SK-N-SH treated with all-trans-retinoic acid at 6 μM for 48 hours (cell line): Measurements from ENCODE around the gene YEATS2.

Experiments
- ATAC-seq: fragments of 200-7000 bp; cut with Tn5 transposase; 3 replicates; pipeline ENCODE4 v1.9.1; 2020; ENCODE audit warnings: mild to moderate bottlenecking, moderate library complexity
- ARNTL ChIP-seq: fragments of 450-650 bp; formaldehyde crosslinking; IDR thresholded peaks from 2 replicates; pipeline ENCODE4 v1.5.0; 2020; ENCODE audit warnings: low read depth, mild to moderate bottlenecking, moderate library complexity, borderline replicate concordance
- BACH2 ChIP-seq: fragments of 250-450 bp; sonication (Bioruptor Pico); IDR thresholded peaks from 2 replicates; pipeline ENCODE4 v1.9.0; 2021; ENCODE audit warnings: mild to moderate bottlenecking, borderline replicate concordance
- CSDC2 ChIP-seq: fragments of 250-450 bp; sonication (Bioruptor Pico); IDR thresholded peaks from 2 replicates; pipeline ENCODE4 v1.5.0; 2020; ENCODE audit warnings: mild to moderate bottlenecking, moderate library complexity
- CSRNP3 ChIP-seq: fragments of 250-450 bp; sonication (Bioruptor Pico); IDR thresholded peaks from 2 replicates; pipeline ENCODE4 v1.5.1; 2021; ENCODE audit warnings: mild to moderate bottlenecking, moderate library complexity
- ESRRG ChIP-seq: fragments of 250-450 bp; sonication (Bioruptor Pico); IDR thresholded peaks from 2 replicates; pipeline ENCODE4 v1.6.1; 2021; ENCODE audit warnings: mild to moderate bottlenecking
- GLIS3 ChIP-seq: fragments of 250-450 bp; sonication (Bioruptor Pico); IDR thresholded peaks from 2 replicates; pipeline ENCODE4 v1.5.0; 2020; ENCODE audit warnings: mild to moderate bottlenecking, moderate library complexity
- ISL1 ChIP-seq: fragments of 250-450 bp; sonication (Bioruptor Pico); IDR thresholded peaks from 2 replicates; pipeline ENCODE4 v2.1.2; 2022; ENCODE audit warnings: mild to moderate bottlenecking, moderate library complexity
- PATZ1 ChIP-seq: fragments of 250-450 bp; sonication (Bioruptor Pico); IDR thresholded peaks from 2 replicates; pipeline ENCODE4 v1.8.0; 2020; ENCODE audit warnings: mild to moderate bottlenecking, moderate library complexity, borderline replicate concordance
- POU6F1 ChIP-seq: fragments of 250-450 bp; sonication (Bioruptor Pico); IDR thresholded peaks from 2 replicates; pipeline ENCODE4 v1.8.0; 2021; ENCODE audit warnings: low read depth, mild to moderate bottlenecking, moderate library complexity, borderline replicate concordance
- RARB ChIP-seq: fragments of 250-450 bp; sonication (Bioruptor Pico); IDR thresholded peaks from 2 replicates; pipeline ENCODE4 v1.8.0; 2021; ENCODE audit warnings: mild to moderate bottlenecking, moderate library complexity
- SNAI2 ChIP-seq: fragments of 250-450 bp; sonication (Bioruptor Pico); IDR thresholded peaks from 2 replicates; pipeline ENCODE4 v1.5.0; 2020; ENCODE audit warnings: mild to moderate bottlenecking, moderate library complexity
- TCF4 ChIP-seq: fragments of 250-450 bp; sonication (Bioruptor Pico); IDR thresholded peaks from 2 replicates; pipeline ENCODE4 v1.8.0; 2021; ENCODE audit warnings: mild to moderate bottlenecking, moderate library complexity, borderline replicate concordance
- ZC3H10 ChIP-seq: fragments of 250-450 bp; sonication (Bioruptor Pico); IDR thresholded peaks from 2 replicates; pipeline ENCODE4 v1.5.1; 2021; ENCODE audit warnings: mild to moderate bottlenecking, moderate library complexity
- ZFP3 ChIP-seq: fragments of 250-450 bp; sonication (Bioruptor Pico); IDR thresholded peaks from 2 replicates; pipeline ENCODE4 v1.5.0; 2020; ENCODE audit warnings: mild to moderate bottlenecking, moderate library complexity
- ZNF565 ChIP-seq: fragments of 450-650 bp; formaldehyde crosslinking; conservative IDR thresholded peaks from 2 replicates; pipeline ENCODE4 v1.5.0; 2020; ENCODE audit warnings: low read depth, mild to moderate bottlenecking, moderate library complexity
- ZNF70 ChIP-seq: fragments of 450-650 bp; formaldehyde crosslinking; IDR thresholded peaks from 2 replicates; pipeline ENCODE4 v1.5.0; 2020; ENCODE audit warnings: mild to moderate bottlenecking, moderate library complexity
- ZNF8 ChIP-seq: fragments of 450-650 bp; formaldehyde crosslinking; IDR thresholded peaks from 2 replicates; pipeline ENCODE4 v1.5.0; 2020; ENCODE audit warnings: mild to moderate bottlenecking, moderate library complexity
- TF ChIP-seq, protein P1 (sequence below): fragments of 250-450 bp; sonication (Bioruptor Pico); IDR thresholded peaks from 2 replicates; pipeline ENCODE4 v1.5.0; 2020; ENCODE audit warnings: mild to moderate bottlenecking, moderate library complexity
- TF ChIP-seq, protein P2 (sequence below): fragments of 250-450 bp; sonication (Bioruptor Pico); IDR thresholded peaks from 2 replicates; pipeline ENCODE4 v1.5.1; 2020; ENCODE audit warnings: low read depth, mild to moderate bottlenecking, moderate library complexity

YEATS2 gene

DNA sequence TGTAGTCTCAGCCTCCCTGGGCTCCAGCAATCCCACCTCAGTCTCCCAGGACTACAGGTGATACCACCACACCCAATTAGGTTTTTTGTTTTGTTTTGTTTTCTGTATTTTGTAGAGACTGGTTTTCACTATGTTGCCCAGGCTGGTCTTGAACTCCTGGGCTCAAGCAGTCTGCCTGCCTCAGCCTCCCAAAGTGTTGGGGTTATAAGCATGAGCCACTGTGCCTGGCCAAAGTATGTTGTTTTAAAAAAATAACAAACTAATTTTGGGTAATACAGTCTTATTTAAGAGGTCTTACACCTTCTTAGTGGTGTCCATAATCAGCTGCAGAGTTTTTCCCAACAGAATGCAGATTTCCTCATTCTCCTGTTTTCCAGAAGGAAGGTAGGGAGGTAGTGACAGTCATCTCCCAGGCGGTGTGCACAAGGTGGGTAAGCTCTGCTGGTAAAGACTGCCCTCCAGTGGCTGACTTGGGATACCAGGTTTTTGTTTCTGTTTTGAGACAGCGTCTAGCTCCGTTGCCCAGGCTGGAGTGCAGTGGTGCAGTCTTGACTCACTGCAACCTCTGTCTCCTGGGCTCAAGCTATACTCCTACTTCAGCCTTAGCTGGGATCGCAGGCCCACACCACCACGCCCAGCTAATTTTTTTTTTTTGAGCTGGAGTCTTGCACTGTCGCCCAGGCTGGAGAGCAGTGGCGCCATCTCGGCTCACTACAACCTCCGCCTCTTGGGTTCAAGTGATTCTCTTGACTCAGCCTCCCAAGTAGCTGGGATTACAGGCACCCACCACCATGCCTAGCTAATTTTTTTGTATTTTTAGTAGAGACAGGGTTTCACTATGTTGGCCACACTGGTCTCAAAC is 69.4 kb downstream of the YEATS2 start:
- peak; percentile 93 for ATAC-seq
- TF ChIP-seq, protein P1, sequence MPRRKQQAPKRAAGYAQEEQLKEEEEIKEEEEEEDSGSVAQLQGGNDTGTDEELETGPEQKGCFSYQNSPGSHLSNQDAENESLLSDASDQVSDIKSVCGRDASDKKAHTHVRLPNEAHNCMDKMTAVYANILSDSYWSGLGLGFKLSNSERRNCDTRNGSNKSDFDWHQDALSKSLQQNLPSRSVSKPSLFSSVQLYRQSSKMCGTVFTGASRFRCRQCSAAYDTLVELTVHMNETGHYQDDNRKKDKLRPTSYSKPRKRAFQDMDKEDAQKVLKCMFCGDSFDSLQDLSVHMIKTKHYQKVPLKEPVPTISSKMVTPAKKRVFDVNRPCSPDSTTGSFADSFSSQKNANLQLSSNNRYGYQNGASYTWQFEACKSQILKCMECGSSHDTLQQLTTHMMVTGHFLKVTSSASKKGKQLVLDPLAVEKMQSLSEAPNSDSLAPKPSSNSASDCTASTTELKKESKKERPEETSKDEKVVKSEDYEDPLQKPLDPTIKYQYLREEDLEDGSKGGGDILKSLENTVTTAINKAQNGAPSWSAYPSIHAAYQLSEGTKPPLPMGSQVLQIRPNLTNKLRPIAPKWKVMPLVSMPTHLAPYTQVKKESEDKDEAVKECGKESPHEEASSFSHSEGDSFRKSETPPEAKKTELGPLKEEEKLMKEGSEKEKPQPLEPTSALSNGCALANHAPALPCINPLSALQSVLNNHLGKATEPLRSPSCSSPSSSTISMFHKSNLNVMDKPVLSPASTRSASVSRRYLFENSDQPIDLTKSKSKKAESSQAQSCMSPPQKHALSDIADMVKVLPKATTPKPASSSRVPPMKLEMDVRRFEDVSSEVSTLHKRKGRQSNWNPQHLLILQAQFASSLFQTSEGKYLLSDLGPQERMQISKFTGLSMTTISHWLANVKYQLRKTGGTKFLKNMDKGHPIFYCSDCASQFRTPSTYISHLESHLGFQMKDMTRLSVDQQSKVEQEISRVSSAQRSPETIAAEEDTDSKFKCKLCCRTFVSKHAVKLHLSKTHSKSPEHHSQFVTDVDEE = no peak
- TF ChIP-seq TCF4 (no peak), POU6F1 (CRISPR knock-in tag) (no peak), ZNF70 (CRISPR knock-in tag) (no peak), GLIS3 (CRISPR knock-in tag) (no peak), ISL1 (CRISPR knock-in tag) (no peak), ARNTL (no peak), ZC3H10 (CRISPR knock-in tag) (no peak), CSDC2 (CRISPR knock-in tag) (no peak), PATZ1 (no peak), ESRRG (CRISPR knock-in tag) (no peak)
- TF ChIP-seq, protein P2, sequence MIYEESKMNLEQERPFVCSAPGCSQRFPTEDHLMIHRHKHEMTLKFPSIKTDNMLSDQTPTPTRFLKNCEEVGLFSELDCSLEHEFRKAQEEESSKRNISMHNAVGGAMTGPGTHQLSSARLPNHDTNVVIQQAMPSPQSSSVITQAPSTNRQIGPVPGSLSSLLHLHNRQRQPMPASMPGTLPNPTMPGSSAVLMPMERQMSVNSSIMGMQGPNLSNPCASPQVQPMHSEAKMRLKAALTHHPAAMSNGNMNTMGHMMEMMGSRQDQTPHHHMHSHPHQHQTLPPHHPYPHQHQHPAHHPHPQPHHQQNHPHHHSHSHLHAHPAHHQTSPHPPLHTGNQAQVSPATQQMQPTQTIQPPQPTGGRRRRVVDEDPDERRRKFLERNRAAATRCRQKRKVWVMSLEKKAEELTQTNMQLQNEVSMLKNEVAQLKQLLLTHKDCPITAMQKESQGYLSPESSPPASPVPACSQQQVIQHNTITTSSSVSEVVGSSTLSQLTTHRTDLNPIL (CRISPR knock-in tag) = no peak

DNA sequence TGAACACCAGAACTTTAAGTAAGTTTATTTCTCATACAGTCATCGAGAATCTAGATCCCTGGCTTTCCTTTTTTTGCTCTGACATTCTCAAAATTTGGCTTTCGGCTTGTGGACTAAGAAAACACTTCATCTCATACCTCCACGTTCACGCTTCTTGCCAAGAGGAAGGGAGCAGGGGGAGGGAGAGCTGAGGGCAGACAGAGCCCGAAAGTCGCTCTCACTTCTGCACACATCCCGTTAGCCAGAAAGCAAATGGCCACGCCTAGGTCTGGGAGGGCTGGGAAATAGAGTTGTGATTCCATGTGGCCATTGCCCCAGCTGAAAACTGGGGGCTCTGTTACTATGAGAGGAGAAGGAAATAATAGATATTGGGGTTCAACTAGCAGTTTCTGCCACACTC is 70.5 kb downstream of the YEATS2 start:
- TF ChIP-seq ZNF70 (CRISPR knock-in tag) (no peak), ZFP3 (CRISPR knock-in tag) (no peak), SNAI2 (no peak), CSRNP3 (CRISPR knock-in tag) (no peak), ZC3H10 (CRISPR knock-in tag) (no peak), ESRRG (CRISPR knock-in tag) (no peak), GLIS3 (CRISPR knock-in tag) (no peak), TCF4 (no peak)
- TF ChIP-seq, protein P1 = no peak
- ATAC-seq = no peak

GRCh38 chr3:183769453-183769852 is 71.9 kb downstream of the YEATS2 start:
- TF ChIP-seq BACH2 (CRISPR knock-in tag) = no peak
- no peak for TF ChIP-seq ZNF8 (CRISPR knock-in tag)
- no peak for TF ChIP-seq ZNF70 (CRISPR knock-in tag)
- TF ChIP-seq RARB = no peak
- TF ChIP-seq GLIS3 (CRISPR knock-in tag) = no peak
- TF ChIP-seq CSDC2 (CRISPR knock-in tag) = no peak
- TF ChIP-seq PATZ1 = no peak
- no peak for TF ChIP-seq ZNF565 (CRISPR knock-in tag)
- ATAC-seq = no peak
